COLO668 (cell line): ENCODE data around the gene DYRK1A.

Source experiments
- DNase-seq: peaks from one replicate; lab custom pipeline; 2025; ENCODE audit not compliant: unreplicated experiment; lab: John Stamatoyannopoulos, UW

The DYRK1A gene

DNA sequence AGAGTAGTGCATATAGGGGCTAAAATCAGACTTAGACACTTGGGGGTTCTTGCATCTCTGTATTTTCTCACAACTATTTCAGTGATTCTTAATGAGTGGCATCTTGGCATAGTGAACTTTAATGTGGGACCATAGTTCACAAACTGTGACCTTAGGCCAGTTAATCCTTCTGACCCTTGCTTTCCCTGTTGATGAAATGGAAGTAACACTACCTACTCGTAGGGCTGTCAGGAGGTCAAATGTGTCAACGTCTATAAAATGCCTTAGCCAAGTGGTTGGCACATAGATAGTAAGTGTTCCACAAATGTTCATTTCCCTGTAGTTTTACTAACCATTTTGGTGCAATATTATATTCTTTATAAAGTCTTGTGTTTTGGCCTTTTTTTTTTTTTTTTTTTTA lies 49.4 kb downstream of the DYRK1A start:
- DNase-seq, result no peak

DNA sequence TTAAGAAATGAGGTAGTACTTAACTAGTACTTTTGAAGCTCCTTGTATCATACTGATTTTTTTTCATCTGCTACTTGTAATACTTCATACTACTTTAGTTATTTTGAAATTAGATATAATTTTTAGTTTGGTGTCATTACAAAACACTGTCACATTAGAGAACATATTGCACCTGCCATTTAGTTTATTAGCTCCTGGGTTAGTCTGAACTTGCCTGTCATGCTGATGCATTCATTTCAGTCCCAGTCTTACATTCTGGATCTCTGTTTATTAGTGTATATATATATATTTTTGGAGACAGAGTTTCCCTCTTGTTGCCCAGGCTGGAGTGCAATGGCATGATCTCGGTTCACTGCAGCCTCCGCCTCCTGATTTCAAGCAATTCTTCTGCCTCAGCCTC lies 50.3 kb downstream of the DYRK1A start:
- no peak for DNase-seq

DNA sequence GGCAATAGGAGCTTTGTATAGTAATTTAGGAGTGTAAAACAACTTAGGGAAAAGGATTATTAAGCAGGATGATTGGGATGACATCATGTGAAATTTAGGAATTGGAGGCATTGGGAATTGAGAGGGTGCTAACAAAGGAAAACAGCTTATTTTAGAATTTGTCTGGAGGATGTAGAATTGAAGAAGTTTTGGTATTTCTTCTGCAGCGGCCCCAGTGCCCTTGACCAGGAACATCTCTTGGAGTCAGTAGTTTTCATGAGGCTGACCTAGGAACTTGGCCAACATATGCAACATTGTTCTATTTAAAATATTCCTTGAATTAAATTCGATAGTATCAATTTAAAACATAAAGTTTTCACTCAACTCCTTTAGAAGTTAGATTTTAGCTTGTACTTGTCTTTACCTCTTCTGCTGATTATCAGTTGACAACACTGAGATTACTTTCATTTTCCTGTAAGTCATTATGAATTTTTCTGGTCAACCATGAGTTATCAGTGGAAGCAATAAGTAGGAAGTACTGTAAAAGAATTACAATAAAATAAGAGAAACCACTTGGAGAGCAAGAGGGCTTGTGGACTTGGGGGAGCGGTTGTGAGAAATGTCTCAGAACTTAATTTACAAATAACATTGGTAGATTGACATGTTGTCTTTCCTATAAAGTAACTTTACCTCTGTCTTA lies 52.8 kb downstream of the DYRK1A start:
- no peak for DNase-seq

DNA sequence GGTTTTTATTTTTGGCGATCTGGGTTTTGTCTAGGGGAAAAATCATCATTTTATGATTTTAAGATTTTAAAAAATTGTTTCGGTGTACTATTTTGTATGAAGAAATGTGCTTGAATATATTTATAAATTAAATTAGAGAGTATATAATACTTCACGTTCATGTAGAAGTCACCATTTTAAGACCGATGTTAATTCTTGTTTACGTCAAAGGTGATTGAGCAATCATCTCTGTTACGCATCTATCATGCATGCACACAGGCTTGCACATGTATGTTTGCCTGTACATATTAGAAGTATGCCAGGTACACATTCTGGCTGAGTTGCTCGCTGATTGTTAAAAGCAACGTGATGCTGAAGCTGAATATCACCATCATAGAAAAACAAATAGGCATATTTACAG lies 54.7 kb downstream of the DYRK1A start:
- DNase-seq, result no peak

DNA sequence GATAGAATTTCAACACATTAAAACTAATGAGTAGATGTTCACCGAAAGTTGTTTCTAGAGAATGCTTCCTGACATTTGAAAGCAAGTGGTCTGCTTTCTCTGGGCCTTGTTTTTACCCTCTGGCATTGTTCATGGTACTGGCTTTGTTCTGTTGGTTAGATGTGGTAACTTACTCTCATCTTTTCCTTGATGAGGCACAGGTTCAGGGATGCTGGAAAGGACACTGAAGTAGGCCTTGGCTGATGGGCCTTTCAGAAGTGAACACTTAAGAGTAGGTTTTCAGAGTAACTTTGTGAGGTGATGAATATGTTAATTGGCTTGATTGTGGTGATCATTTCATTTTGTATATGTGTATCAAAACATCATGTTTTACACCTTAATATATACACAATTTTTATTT lies 55.8 kb downstream of the DYRK1A start:
- DNase-seq, result no peak

DNA sequence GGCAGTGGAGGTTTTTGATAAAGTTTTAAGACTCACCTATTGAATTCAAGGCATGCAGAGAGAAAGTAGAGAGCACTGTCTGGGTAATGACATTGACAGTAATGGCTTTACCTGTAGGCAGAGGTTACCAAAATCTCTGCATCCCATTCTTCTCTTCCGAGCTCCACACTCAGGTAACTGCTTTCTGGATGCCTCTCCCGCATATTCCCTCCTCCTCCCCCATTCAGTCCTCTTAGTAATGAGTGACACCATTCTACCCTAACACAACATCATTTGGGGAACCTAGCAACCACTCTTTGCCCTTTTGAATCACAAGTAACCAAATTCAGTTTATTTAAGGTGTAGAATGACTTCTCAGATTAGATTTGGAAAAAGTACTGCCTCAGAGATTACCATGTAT lies 56.5 kb downstream of the DYRK1A start:
- DNase-seq, result no peak

DNA sequence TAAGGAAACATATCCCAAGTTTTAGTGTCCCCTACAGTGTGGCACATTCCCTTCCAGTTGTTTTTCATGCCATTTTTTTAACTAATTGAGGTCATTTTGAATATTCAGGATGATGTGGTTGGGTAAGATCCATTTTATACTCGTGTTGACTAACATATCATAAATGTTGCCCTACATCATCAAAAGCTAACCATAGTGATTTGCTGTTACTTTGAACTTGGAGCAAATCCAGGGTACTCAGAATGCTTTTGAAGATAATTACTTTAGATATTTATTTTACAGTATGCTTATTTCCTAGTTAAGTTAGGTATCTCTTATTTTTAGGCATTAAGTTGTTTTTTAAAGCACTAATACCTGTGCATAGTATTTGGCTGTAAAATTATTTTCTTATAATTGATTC lies 57.8 kb downstream of the DYRK1A start:
- DNase-seq, result no peak

DNA sequence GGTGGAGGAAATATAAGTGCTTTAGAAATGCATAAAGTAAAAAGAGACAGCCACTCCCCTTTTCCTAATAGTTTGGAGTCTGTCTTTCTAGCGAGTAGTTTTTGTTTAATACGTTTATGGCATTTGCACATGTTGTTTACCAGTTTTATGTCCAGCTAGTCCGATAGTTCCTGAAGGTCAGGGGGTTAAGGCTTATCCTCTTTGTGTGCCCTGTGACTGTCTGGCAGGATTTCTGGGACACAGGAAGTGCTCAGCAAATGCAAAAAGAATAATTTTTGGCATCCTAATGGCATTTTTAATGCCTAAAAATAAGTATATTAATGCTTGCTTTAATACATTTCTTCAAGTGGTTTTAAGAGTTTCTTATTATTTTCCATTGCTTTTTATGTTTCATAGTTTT lies 58.4 kb downstream of the DYRK1A start:
- no peak for DNase-seq

DNA sequence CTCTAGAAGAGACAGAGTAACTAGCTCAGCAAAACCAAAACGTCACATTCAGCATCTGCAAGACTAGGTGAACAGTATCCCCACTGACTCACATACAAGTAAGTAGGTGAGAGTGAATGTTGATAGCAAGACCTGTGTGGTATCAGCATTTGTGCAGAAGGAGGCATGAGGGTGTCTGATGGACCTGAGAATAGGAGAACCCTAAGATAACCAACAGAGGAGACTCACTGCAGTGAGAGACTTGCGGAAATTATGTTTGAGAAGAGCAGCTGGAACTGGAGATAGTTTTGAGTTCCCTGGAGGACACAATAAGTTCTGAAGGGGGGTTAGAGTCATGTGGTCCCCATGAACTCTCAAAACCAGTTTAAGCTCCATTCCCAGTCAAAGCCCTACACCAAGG lies 59.1 kb downstream of the DYRK1A start:
- DNase-seq, result no peak

DNA sequence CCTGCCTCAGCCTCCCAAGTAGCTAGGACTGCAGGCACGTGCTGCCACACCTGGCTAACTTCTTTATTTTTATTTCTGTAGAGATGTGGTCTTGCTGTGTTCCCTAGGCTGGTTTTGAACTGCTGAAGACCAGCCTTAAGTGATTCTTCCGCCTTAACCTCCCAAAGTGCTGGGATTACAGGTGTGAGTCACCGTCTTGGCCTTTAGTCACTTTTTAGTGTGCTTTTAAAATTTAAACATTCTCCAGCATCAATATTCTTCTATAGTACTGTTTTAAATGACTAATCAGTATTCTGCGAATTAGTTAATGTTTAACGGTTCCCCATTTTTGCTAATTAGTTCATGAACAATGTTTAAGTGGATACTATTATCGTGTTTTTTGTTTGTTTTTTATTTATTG lies 60.6 kb downstream of the DYRK1A start:
- no peak for DNase-seq

DNA sequence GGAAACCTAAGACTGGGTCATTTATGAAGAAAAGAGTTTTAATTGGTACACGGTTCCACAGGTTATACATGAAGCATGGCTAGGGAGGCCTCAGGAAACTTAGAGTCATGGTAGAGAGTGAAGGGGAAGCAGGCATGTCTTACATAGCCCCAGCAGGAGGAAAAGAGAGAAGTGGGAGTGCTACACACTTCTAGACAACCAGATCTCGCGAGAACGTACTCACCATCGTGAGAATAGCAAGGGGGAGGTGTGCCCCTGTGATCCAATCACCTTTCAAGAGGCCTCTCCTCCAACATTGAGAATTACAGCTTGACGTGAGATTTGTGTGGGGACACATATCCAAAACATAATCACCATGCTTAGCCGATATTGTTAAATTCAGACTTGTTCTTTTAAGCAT lies 62.8 kb downstream of the DYRK1A start:
- DNase-seq, result no peak

DNA sequence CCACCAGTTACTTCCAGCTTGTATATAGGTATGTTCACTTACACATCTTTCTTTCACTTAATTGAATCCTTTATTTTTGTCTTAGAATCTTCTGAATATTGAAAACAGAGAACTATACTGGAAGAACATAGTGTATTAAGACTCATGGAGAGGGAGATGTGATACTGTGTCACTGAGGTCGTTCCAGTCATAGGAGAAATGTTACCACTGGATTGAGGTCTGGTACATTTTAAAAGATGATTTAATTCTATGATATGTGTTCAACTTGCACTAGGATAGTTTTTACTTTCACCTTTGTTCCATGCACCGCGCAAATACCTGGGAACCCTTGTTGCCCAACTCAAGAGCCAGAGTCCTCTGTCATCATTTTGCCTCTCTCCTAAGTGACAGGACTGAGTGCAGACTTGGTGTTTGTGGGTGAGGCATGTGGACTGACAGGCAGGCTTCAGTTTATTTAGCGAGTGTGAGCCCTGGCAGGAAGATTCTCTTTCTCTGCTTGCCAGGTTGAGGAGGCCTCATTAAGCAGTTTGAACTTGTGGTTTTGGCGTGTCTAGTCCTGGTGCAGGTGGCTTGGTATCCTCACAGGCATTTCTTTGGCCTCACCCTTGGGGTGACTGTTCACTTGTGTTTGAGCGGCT lies 63.7 kb downstream of the DYRK1A start:
- DNase-seq, result no peak

DNA sequence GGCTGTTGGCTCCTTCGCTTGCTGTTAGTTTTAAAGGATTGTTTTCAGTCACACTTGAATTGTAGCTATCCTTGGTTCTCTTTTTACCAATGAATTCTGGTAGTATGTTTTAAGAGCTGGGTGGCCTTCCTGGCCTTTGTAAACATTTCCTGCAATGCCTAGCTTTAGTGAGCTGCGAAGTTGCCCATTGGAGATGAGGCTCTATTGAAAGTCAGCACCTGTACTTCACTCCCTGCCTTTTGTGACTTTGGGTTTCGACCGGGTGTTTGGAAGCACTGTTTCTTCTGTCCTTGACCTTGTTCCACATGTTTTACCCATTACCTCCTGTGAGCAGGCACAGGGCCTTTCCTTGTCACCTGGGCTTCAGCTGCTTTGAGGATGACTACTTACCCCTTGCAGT lies 64.7 kb downstream of the DYRK1A start:
- no peak for DNase-seq

DNA sequence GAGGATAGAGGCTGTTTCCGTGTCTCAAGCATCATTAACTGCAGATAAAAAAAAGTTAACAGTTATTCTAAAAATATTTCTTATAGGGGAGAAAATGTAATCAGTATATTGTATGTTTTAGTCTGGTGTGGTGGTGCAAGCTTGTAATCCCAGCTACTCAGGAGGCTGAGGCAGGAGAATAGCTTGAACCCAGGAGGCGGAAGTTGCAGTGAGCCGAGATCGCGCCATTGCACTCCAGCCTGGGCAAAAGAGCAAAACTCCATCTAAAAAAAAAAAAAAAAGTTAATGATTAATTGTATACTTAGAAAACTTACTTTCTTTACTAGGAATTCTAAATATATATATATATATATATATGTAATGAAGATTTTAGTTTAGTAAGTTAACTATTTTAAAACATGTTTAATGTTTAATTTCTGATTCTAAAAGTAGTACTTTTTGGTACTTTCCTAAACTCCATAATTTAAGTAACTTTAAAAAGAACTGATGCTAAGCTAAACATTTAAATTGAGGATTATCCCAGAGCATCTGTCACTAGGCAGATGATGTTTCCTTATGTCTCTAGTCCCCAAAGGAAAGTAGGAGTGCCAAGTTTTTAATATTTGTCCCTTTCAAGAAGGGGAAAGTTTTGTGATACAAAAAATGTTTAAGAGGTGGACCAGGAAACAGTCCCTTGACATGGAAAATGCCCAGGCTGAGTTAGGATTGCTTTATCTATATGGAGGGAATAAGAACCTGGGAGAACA lies 66.3 kb downstream of the DYRK1A start:
- no peak for DNase-seq

DNA sequence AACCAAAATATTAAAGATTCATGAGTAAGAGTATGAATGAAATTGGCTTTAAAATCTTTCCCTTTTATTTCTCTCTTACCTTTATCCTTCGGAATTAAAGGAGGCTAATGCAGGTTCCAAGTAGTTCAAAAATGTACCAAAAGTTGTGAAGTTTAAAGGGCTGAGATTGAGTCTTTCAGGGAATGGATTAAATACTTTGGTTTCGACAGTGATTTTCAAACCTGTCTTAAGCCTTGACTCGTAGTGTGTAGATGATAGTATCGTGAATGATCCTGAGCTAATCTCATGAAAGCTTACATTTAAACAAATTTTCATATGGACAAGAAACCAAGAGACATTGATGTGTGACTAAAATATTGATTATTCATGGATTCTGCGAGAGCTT lies 66.9 kb downstream of the DYRK1A start:
- no peak for DNase-seq

DNA sequence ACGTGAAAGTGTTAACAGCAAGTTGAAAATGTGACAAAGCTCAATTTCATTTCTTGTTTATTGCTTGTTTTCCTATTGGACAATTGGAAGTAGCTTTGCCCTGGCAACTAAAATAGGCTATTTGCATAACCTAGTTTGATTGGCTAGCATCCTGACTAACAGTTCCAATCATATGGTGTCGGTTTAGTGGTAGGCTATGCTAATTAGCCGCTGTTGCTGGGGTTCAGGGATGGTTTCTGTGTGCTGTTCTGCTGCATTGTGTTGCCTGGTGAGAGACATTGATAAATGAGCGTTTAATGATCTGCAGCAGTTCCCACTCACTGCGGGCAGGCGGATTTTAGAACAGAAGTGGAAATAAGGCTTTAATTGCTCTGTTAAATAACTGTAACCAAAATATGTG lies 68.5 kb downstream of the DYRK1A start:
- DNase-seq, result no peak

DNA sequence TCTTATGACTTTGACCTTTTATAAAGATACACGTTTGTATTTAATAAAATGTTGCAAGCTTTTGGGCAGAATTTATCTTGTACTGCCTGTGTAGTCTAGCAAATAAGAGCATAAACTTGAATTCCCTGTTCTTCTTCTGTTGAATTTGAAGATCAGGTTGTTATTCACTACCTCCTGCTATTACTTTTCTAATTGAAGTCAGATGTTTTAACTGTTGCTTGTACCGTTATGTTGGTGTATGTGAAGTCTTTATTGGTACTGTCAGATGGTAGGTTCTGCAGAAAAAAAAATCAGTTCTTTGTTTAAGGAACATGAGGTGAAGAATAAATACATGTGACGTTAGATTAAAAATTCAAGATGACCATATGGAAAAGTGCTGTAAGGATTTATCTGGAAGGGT lies 69.1 kb downstream of the DYRK1A start:
- no peak for DNase-seq

DNA sequence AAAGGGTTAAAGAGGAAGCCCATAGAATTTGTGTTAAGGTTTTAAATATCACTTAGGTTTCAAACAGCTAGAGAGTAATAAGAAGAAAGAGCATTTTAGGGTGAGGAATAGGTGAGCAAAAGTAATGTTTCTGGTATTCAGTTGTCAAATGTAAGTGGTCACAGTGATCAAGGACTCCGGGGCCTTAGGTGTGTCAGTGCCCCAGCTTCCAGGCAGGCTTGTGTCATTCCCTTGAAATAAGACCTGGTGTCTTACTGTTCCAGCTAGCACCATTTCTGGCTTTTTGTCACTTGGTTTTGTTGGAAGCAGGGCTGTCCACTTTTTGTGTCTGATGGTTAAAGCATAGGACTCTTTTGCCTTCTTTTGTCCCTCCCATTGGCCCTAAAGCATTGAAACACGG lies 69.6 kb downstream of the DYRK1A start:
- DNase-seq, result no peak

DNA sequence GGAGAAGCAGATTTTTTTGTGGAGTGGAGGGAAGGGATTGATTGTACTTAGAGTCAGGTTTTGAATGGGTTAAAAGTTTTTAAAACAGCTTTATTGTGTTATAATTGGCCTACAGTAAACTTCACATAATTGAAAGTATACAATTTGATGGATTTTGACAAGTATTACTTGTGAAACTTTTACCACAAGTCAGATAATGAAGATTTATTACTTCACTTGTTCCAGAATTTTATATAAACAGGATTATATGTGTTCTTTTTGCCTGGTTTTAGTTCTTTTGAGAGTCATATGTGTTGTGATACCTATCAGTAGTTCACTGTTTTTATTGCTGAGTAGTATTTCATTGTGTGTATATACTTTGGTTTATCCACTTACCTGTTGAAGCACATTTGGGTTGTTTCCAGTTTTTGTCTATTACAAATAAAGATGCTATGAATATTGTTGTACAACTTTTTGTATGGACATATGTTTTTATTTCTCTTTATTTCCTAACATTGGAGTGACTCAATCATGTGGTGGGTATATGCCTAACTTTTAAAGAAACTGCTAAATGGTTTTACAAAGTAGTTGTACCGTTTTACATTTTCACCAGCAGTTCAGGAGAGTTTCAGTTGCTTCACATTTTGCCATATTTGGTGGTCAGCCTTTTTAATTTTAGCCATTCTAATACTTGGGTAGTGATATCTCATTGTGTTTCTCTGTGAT lies 71.0 kb downstream of the DYRK1A start:
- DNase-seq, result no peak

DNA sequence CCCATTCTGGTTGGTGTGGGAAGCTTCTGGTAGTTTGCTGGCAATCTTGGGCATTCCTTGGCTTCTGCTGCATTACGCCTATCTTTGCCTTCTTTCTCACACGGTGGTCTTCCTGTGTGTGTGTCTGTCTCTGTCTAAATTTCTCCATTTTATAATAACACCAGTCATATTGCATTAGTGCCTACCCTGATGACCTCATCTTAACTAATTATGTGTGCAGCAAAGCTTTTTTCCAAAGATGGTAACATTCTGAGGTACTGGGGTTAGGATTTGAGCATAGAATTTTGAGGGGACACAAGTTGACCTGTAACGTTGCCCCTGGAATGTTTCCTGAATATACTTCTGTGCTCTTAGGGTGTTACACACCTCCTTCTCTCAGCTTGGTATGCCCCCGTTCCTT lies 77.1 kb downstream of the DYRK1A start:
- no peak for DNase-seq

DNA sequence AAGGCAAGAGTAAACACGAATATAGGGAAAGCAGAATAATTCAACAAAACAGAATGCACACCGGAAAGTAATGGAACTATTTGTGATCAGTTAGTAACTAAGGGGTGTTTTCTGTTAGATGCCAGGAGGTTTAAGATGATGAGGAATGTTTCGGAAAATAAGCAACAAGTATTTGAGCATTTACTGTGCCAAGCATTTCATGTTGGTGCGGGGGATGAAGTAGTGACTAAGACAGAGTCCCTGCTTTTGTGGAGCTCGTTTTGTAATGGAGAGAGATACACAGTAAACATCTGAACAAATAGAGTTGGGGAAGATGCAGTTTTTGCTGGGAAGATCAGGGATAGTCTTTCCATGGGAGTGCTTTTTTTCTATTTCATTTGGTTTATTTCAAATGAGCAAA lies 78.7 kb downstream of the DYRK1A start:
- no peak for DNase-seq

DNA sequence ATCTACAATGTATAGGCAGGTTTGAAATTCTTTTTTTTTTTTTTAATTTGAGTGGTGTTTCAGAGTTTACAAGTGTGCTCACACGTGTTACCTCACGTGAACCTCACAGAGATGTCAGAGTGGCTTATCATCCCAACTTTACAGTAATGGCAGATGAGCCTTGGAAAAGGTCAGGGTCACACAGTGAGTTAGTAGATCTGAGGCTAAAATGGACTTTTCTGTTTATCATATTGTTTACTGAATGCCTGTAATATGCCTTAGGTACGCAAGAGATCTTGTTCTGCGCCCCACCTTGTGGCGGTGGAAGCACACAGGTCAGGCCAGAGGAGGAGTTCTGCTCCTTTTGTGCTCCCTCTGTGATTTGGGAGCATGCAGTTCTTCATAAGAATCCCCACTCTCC lies 80.0 kb downstream of the DYRK1A start:
- no peak for DNase-seq
